WTC11 (cell line): ENCODE measurements around the gene KRTAP1-4. TPM values are rescaled to one million over a fixed set of nuclear protein-coding genes. Genes with fewer than 3 reads are reported as not detected.

Experiments used
- ATAC-seq: fragments of 200-7000 bp; cut with Tn5 transposase; 2 replicates; pipeline ENCODE4 v1.10.0; 2021; ENCODE audit warnings: mild to moderate bottlenecking, moderate library complexity
- CTCF ChIA-PET: fragments of 300-600 bp; sonication (Branson Sonifier 250); formaldehyde crosslinking; loops from one replicate; lab custom pipeline; 2021; ENCODE audit warnings: antibody characterized with exemption; lab: Charles Lee
- POLR2A ChIA-PET: fragments of 350-600 bp; sonication (Branson Sonifier 250); formaldehyde crosslinking; loops from one replicate; lab custom pipeline; 2021; ENCODE audit warnings: antibody characterized with exemption; lab: Charles Lee
- DNase-seq: peaks from one replicate; pipeline ENCODE4 v3.0.0; 2021; ENCODE audit warnings: low spot score
- H3K27ac Mint-ChIP-seq: 2 replicates; pipeline ENCODE4 v1.8.0; 2021; ENCODE audit warnings: mixed read lengths
- H3K27me3 Mint-ChIP-seq: 2 replicates; pipeline ENCODE4 v1.8.0; 2021; ENCODE audit warnings: low read depth, mild to moderate bottlenecking, moderate library complexity, mixed read lengths
- H3K36me3 Mint-ChIP-seq: 2 replicates; pipeline ENCODE4 v1.8.0; 2021; ENCODE audit warnings: mixed read lengths
- H3K4me1 Mint-ChIP-seq: 2 replicates; pipeline ENCODE4 v1.8.0; 2022; ENCODE audit warnings: mixed read lengths
- H3K4me3 Mint-ChIP-seq: 2 replicates; pipeline ENCODE4 v1.8.0; 2021; ENCODE audit warnings: mild to moderate bottlenecking, moderate library complexity, mixed read lengths
- H3K9me3 Mint-ChIP-seq: 2 replicates; pipeline ENCODE4 v1.8.0; 2021; ENCODE audit warnings: mixed read lengths
- ATF2 ChIP-seq: sonication (generic); formaldehyde crosslinking; IDR thresholded peaks from 2 replicates; pipeline ENCODE4 v1.8.1; 2022; ENCODE audit warnings: low read depth, missing genetic modification reagents, borderline replicate concordance
- CDX4 ChIP-seq: fragments of 250-450 bp; sonication (Bioruptor Pico); IDR thresholded peaks from 2 replicates; pipeline ENCODE4 v1.9.0; 2021; ENCODE audit warnings: moderate library complexity, mild to moderate bottlenecking, inconsistent platforms, borderline replicate concordance
- CREB1 ChIP-seq: sonication (generic); formaldehyde crosslinking; IDR thresholded peaks from 2 replicates; pipeline ENCODE4 v1.8.0; 2023; ENCODE audit warnings: mild to moderate bottlenecking, missing genetic modification reagents
- E2F1 ChIP-seq: sonication (generic); formaldehyde crosslinking; IDR thresholded peaks from 2 replicates; pipeline ENCODE4 v1.8.0; 2022; ENCODE audit warnings: mild to moderate bottlenecking, missing genetic modification reagents
- E2F5 ChIP-seq: sonication (generic); formaldehyde crosslinking; IDR thresholded peaks from 2 replicates; pipeline ENCODE4 v1.8.1; 2022; ENCODE audit warnings: mild to moderate bottlenecking, moderate library complexity, missing genetic modification reagents
- EMX1 ChIP-seq: fragments of 250-450 bp; sonication (Bioruptor Pico); IDR thresholded peaks from 2 replicates; pipeline ENCODE4 v1.8.0; 2021; ENCODE audit warnings: mild to moderate bottlenecking
- FOXJ3 ChIP-seq: sonication (generic); formaldehyde crosslinking; IDR thresholded peaks from 2 replicates; pipeline ENCODE4 v1.9.0; 2021; ENCODE audit warnings: missing genetic modification reagents, mild to moderate bottlenecking, borderline replicate concordance
- HMGXB4 ChIP-seq: sonication (generic); formaldehyde crosslinking; IDR thresholded peaks from 2 replicates; pipeline ENCODE4 v1.8.1; 2023; ENCODE audit warnings: mild to moderate bottlenecking, moderate library complexity, missing genetic modification reagents
- IRF1 ChIP-seq: sonication (generic); formaldehyde crosslinking; IDR thresholded peaks from 2 replicates; pipeline ENCODE4 v1.8.0; 2023; ENCODE audit warnings: missing genetic modification reagents
- NFATC4 ChIP-seq: fragments of 250-450 bp; sonication (Bioruptor Pico); IDR thresholded peaks from 2 replicates; pipeline ENCODE4 v1.9.0; 2021; ENCODE audit warnings: mild to moderate bottlenecking
- NR1H2 ChIP-seq: sonication (generic); formaldehyde crosslinking; IDR thresholded peaks from 2 replicates; pipeline ENCODE4 v1.9.0; 2021; ENCODE audit warnings: mild to moderate bottlenecking, moderate library complexity, missing genetic modification reagents
- NR2C2 ChIP-seq: sonication (generic); formaldehyde crosslinking; IDR thresholded peaks from 2 replicates; pipeline ENCODE4 v1.8.0; 2022; ENCODE audit warnings: mild to moderate bottlenecking, missing genetic modification reagents
- OVOL2 ChIP-seq: fragments of 250-450 bp; sonication (Bioruptor Pico); IDR thresholded peaks from 2 replicates; pipeline ENCODE4 v1.9.0; 2021; ENCODE audit warnings: mild to moderate bottlenecking, borderline replicate concordance
- TP53 ChIP-seq: sonication (generic); formaldehyde crosslinking; IDR thresholded peaks from 2 replicates; pipeline ENCODE4 v1.8.1; 2023; ENCODE audit warnings: mild to moderate bottlenecking, missing genetic modification reagents
- ZBTB21 ChIP-seq: sonication (generic); formaldehyde crosslinking; IDR thresholded peaks from 2 replicates; pipeline ENCODE4 v1.8.1; 2023; ENCODE audit warnings: mild to moderate bottlenecking, missing genetic modification reagents, borderline replicate concordance
- ZNF281 ChIP-seq: sonication (generic); formaldehyde crosslinking; IDR thresholded peaks from 2 replicates; pipeline ENCODE4 v1.8.0; 2023; ENCODE audit warnings: mild to moderate bottlenecking, missing genetic modification reagents
- ZNF317 ChIP-seq: sonication (generic); formaldehyde crosslinking; IDR thresholded peaks from 2 replicates; pipeline ENCODE4 v1.8.1; 2023; ENCODE audit warnings: low read depth, mild to moderate bottlenecking, moderate library complexity, missing genetic modification reagents, borderline replicate concordance
- ZNF396 ChIP-seq: fragments of 250-450 bp; sonication (Bioruptor Pico); IDR thresholded peaks from 2 replicates; pipeline ENCODE4 v1.8.0; 2021; ENCODE audit warnings: mild to moderate bottlenecking, moderate library complexity, borderline replicate concordance
- ZNF671 ChIP-seq: fragments of 250-450 bp; sonication (Bioruptor Pico); IDR thresholded peaks from 2 replicates; pipeline ENCODE4 v1.8.0; 2021; ENCODE audit warnings: mild to moderate bottlenecking
- total RNA-seq: library from RNA; stranded (reverse); gene quantifications from 3 replicates; pipeline ENCODE4 v1.2.3, GENCODE V29; 2021

KRTAP1-4 gene
- total RNA-seq, 1 experiment from 2014 or later, result not detected

GRCh38 chr17:41052566-41052965 is 22.6 kb upstream of the KRTAP1-4 start:
- no peak for TF ChIP-seq ATF2
- TF ChIP-seq CREB1, result no peak
- no peak for TF ChIP-seq NFATC4 (CRISPR knock-in tag)
- TF ChIP-seq ZNF317 (CRISPR knock-in tag), result no peak
- no peak for TF ChIP-seq IRF1 (CRISPR knock-in tag)
- TF ChIP-seq TP53 (CRISPR knock-in tag), result no peak
- TF ChIP-seq ZNF671 (CRISPR knock-in tag), result no peak
- TF ChIP-seq ZBTB21 (CRISPR knock-in tag), result no peak
- no peak for TF ChIP-seq OVOL2 (CRISPR knock-in tag)
- no peak for TF ChIP-seq E2F1 (CRISPR knock-in tag)
- TF ChIP-seq NR2C2, result no peak
- no peak for TF ChIP-seq E2F5
- TF ChIP-seq ZNF281 (CRISPR knock-in tag), result no peak
- no peak for TF ChIP-seq EMX1 (CRISPR knock-in tag)
- TF ChIP-seq NR1H2 (CRISPR knock-in tag), result no peak
- no peak for TF ChIP-seq FOXJ3
- no peak for TF ChIP-seq ZNF396 (CRISPR knock-in tag)
- TF ChIP-seq HMGXB4 (CRISPR knock-in tag), result no peak
- no peak for TF ChIP-seq CDX4 (CRISPR knock-in tag)
- Mint-ChIP-seq H3K9me3 (peaks cover 6% of the 10 kb centered on the region), H3K4me3 (no peak overlapping the region), H3K27me3 (no peaks in the 10 kb centered on the region), H3K4me1 (peaks cover 24% of the 10 kb centered on the region), H3K36me3 (peaks cover 4% of the 10 kb centered on the region; the same call in 1 of the 2 replicates), H3K27ac (no peak overlapping the region)
- DNase-seq, result no peak
- ATAC-seq, result no peak
- ChIA-PET POLR2A (no interaction called here), CTCF (no interaction called here)
